BJ (cell line): ENCODE measurements around the gene BRAT1. TPM values are rescaled to one million over a fixed set of nuclear protein-coding genes. Genes with fewer than 3 reads are reported as not detected.

ENCODE experiments used
- CTCF ChIA-PET: fragments of 350-600 bp; formaldehyde crosslinking; extraction: SDS; loops from one replicate; lab custom pipeline; 2021; ENCODE audit warnings: antibody characterized with exemption, inconsistent platforms; lab: Yijun Ruan, JAX
- POLR2A ChIA-PET: fragments of 300-600 bp; sonication (Branson Sonifier 250); formaldehyde crosslinking; extraction: SDS; loops from one replicate; lab custom pipeline; 2021; ENCODE audit warnings: antibody characterized with exemption; lab: Charles Lee
- DNase-seq: peaks from one replicate; pipeline ENCODE4 v3.0.0-alpha.2; 2011; ENCODE audit warnings: low read depth
- H3K27me3 ChIP-seq: 2 replicates; pipeline ENCODE4 v1.6.0; 2011; ENCODE audit warnings: low read length; ENCODE audit not compliant: control insufficient read depth, insufficient read depth
- H3K36me3 ChIP-seq: 2 replicates; pipeline ENCODE4 v1.5.1; 2011; ENCODE audit warnings: low read length; ENCODE audit not compliant: control insufficient read depth, insufficient read depth
- H3K4me3 ChIP-seq: 2 replicates; pipeline ENCODE4 v1.5.1; 2011; ENCODE audit warnings: low read depth, mild to moderate bottlenecking, control low read depth, low read length
- polyA plus RNA-seq: library from polyadenylated mRNA; depleted of rRNA; stranded (reverse); fragments of >200 nt; gene quantifications from 2 replicates; pipeline ENCODE4 v1.2.3, GENCODE V29; 2011
- TF ChIP-seq, protein P1 (sequence below): IDR thresholded peaks from 2 replicates; pipeline ENCODE4 v1.5.1; 2011; ENCODE audit warnings: low read depth, mild to moderate bottlenecking, control low read depth, inconsistent platforms, low read length, moderate library complexity; ENCODE audit not compliant: insufficient read depth

BRAT1 gene
- polyA plus RNA-seq, 1 experiment: 17.9 TPM

DNA sequence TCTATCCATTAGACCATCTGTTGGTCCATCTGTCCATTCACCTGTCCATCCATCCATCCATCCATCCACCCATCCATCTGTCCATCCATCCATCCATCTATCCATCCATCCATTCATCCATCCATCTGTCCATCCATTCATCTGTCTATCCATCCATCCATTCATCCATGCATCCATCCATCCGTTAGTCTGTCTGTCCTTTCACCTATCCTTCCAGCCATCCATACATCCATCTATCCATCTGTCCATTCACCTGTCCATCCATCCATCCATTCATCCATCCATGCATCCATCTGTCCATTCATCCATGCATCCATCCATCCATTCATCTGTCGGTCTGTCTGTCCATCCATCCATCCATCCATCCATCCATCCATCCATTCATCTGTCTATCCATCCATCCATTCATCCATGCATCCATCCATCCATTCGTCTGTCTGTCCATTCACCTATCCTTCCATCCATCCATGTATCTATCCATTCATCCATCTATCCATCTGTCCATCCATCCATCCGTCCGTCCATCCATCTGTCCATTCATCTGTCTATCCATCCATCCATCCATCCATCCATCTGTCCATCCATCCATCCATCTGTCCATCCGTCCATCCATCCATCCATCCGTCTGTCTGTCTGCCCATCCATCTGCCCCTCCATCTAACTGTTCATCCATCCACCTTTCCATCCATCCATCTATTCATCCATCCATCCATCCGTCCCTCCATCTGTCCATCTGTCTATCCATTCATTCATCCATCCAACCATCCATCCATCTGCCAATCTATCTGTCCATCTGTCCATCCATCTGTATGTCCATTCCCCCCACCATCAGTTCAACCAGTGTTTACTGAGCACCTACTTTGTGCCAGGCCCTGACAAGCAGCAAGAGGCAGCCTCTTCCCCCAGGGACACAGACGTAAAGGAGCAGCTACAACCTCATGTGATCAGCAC is 40.6 kb downstream of the BRAT1 start:
- TF ChIP-seq, protein P1, sequence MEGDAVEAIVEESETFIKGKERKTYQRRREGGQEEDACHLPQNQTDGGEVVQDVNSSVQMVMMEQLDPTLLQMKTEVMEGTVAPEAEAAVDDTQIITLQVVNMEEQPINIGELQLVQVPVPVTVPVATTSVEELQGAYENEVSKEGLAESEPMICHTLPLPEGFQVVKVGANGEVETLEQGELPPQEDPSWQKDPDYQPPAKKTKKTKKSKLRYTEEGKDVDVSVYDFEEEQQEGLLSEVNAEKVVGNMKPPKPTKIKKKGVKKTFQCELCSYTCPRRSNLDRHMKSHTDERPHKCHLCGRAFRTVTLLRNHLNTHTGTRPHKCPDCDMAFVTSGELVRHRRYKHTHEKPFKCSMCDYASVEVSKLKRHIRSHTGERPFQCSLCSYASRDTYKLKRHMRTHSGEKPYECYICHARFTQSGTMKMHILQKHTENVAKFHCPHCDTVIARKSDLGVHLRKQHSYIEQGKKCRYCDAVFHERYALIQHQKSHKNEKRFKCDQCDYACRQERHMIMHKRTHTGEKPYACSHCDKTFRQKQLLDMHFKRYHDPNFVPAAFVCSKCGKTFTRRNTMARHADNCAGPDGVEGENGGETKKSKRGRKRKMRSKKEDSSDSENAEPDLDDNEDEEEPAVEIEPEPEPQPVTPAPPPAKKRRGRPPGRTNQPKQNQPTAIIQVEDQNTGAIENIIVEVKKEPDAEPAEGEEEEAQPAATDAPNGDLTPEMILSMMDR: no peak
- Histone ChIP-seq H3K4me3 (no peak overlapping the region), H3K36me3 (no peaks in the 10 kb centered on the region), H3K27me3 (no peaks in the 10 kb centered on the region)
- ChIA-PET POLR2A (no interaction called here), CTCF (interaction anchor here (0.6 kb wide), 1 partner anchor 117 kb away, joined by 3 read pairs; no protein-coding TSS in a partner anchor)
- DNase-seq: no peak

DNA sequence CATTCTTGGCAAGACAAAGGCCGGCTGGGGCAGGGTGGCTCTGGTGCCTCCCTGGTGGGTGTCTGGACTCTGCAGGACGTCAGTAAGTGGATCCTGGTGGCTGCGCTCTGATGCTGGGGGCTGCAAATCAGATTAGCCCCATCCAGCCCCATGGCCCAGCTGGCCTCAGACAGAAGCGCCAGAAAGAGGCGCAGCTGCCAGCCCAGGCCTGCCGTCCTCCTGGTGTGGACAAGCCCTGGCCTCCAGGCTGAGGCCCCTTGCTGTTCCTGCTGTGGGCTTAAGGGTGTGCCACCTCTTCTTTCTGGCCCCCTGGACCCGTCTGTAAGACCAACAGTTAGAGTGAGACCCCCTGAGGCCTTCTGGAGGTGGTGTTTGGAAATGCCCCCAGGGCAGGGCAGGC is 41.6 kb downstream of the BRAT1 start:
- no peak for DNase-seq
- ChIA-PET CTCF (no interaction called here), POLR2A (no interaction called here)
- no peak overlapping the region for H3K4me3 ChIP-seq
- TF ChIP-seq, protein P1: no peak
- no peaks in the 10 kb centered on the region for H3K36me3 ChIP-seq
- no peaks in the 10 kb centered on the region for H3K27me3 ChIP-seq

DNA sequence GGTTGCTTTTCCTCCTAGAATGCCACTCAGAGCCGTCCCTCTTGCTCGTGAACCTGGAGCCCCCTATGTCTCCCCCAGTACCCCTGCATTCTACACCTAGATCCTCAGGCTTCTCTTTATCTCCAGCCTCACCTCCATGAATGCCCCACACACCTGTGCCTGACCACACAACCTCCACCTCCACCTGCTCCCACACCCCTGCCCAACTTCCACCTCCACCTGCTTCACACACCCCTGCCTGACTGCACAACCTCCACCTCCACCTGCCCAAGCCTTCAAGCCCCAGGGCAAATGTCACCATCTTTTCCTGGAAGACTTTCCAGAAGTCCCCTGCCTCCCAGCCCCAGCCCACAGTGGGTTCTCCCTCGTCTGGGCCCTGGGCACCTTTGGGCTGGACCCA is 42.6 kb downstream of the BRAT1 start:
- POLR2A ChIA-PET: no interaction called here
- no peak for DNase-seq
- CTCF ChIA-PET: no interaction called here
- no peak overlapping the region for H3K4me3 ChIP-seq
- H3K36me3 ChIP-seq: no peaks in the 10 kb centered on the region
- H3K27me3 ChIP-seq: no peaks in the 10 kb centered on the region
- TF ChIP-seq, protein P1: no peak

DNA sequence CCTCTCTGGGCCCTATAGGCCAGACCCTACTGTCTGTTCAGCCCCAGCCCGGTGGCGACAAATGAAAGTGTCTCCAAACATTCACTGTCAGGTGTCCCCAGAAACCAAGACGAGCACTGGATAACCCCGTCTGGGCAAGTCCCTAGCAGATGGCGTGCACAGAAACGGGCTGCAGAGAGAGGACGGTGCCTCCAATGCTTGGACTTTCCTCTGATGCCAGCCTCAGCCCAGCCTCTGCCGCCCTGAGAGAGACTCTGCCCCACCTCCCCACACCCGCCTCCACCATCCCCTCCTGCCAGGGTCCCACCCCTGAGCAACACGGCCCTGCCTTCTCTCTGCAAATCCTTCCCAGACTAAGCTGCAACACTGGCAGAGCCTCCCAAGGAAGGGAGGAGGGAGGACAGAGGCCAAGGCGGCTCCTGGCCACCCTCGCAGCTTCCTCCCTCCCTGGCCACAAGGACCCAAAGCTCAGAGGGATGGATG is 43.1 kb downstream of the BRAT1 start:
- POLR2A ChIA-PET: no interaction called here
- DNase-seq: no peak
- Histone ChIP-seq H3K27me3 (no peaks in the 10 kb centered on the region), H3K4me3 (no peak overlapping the region), H3K36me3 (no peaks in the 10 kb centered on the region)
- TF ChIP-seq, protein P1: no peak
- CTCF ChIA-PET: no interaction called here

DNA sequence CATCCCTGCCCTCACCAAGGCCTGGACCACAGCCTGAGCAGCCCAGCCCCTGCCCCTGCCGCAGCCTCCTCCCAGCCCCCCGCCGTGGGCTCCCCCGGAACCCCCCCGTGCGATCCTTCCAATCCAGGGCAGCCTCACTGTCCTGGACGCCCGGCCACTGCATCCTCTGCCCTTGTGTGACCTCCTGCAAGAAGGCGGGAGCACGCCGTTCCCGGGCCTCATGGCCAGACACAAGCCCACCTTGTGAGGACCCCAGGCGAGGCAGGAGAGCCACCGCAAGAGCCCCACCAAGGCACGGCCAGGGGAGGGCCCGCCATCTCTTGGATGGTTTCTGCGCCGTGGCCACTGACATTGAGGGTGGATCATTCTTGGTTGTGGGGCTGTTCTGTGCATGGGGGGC is 43.6 kb downstream of the BRAT1 start:
- POLR2A ChIA-PET: no interaction called here
- H3K27me3 ChIP-seq: no peaks in the 10 kb centered on the region
- no peaks in the 10 kb centered on the region for H3K36me3 ChIP-seq
- CTCF ChIA-PET: no interaction called here
- TF ChIP-seq, protein P1: no peak
- no peak for DNase-seq
- H3K4me3 ChIP-seq: no peak overlapping the region
